Hematopoietic multipotent progenitor cell (in vitro differentiated cells): ENCODE measurements around the gene SOWAHA. TPM values are rescaled to one million over a fixed set of nuclear protein-coding genes. Genes with fewer than 3 reads are reported as not detected.
"Not testable (repeated sequence)": the region's sequence is repeated elsewhere in the genome, so short reads cannot be mapped to it uniquely, and the experiment has no call there.

Experiments used
- DNase-seq, 3 donors: peaks; one replicate each; pipeline ENCODE4 v3.0.0-alpha.2; 2011 to 2015; ENCODE audit warnings: low read depth in 2 of 3, low spot score in 2 of 3
- total RNA-seq: library from RNA; depleted of rRNA; stranded (reverse); fragments of >200 nt; gene quantifications from one replicate; pipeline ENCODE4 v1.2.3, GENCODE V29; 2012

The SOWAHA gene
- total RNA-seq, 1 donor: not detected

DNA sequence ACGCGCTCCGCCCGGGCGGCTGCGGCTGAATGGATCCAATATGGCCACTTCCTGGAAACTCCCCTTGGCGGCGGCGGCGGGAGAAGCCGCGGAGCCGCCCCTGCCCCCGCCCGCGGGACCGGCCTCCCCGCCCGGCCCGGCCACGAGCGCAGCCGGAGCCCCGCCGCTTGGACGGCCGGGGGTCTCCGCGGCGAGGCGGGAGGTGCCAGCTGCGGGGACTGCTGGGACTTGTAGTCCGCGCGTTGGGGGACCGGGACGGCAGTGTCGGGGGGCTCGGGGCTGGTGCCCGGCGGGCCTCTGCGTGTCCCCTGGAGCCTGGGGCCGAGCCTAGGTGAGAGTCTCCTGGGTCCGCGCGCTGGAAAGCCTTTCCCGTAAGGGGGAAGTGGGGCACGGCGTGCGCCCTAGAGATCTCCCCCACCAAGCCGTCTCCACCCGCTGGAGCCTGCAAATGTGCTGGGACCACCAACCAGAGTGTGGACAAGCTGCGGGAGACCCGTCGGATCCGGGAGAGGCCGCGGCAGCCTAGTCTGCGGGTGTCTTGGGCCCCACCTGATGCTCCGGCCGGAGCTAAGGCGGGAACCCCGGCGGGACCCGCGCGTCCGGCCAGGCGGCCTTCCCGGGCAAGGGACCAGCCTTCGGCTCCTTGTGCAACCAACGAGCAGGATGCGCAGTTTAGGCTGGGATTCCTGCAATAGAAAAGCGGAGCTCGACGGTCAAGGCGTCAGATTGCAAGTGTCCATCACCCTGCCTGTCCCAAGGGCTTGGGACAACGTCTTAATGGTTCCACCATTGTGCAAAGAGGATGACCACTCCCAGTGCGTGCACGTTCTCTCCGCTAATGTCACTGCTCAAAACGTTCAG is 35.7 kb upstream of the SOWAHA start, which contains the start of gene SEPTIN8:
TSS of gene SEPTIN8 (minus strand) at position 31 of the 861 bp plus-strand sequence. CDS start 102 bp downstream, outside the sequence.
- peak in 1 of 3 donors; percentile 21 for DNase-seq

DNA sequence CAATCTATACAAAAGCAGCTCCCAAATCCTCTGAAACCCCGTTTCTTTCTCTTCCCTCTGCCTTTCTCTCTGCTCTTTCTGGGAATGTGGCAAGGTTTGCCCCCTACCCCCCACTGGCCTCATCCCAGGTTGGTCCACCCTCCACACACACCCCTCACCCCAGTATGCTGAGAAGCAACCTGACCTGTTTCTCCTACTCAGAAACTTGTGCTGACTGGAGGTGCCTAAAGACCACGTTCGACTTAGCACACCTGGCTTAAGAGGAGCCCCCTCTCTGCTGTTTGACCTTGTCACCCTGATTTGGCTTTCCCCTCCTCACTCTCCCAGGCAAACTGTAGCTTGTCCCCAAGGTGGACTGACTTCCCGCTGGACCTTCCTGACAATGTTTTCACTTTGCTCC is 35.0 kb upstream of the SOWAHA start:
- no peak for DNase-seq

DNA sequence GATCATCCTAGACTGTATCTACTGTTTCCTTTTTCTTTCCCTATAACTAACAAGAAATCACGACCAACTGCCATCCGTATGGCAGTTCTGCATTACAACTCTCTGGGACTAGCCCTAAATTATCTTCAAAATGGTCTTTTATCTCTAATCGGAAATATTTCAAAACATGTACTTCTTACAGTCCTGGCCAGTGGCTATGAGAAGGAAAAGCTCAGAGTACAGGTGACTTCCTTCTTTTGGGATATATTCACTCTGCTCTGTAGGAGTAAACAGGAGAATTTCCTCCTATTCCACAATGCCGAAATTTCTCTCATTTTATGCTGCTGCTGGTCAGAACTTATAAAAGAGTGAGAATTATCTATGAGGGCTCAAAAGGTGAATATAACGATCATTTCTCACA is 34.2 kb upstream of the SOWAHA start:
- DNase-seq: no peak

DNA sequence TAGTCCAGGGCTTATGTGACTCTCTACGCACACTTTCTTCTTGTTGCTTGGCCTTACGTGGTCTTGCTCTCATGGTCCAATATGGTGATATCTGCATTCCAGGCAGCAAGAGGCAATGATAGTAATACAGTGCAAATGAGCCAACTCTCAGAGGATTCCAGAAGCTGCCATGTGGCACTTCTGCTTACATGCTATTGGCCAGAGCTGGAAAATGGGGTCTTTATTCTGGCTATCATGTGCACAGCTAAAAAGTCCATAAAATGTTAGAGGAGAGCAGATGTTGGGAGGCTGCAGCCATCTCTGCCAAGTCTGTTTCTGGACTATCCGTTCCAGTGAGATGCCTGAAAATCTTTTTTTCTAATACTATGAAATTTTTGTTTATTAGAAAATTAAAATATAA is 33.1 kb upstream of the SOWAHA start:
- DNase-seq: no peak

DNA sequence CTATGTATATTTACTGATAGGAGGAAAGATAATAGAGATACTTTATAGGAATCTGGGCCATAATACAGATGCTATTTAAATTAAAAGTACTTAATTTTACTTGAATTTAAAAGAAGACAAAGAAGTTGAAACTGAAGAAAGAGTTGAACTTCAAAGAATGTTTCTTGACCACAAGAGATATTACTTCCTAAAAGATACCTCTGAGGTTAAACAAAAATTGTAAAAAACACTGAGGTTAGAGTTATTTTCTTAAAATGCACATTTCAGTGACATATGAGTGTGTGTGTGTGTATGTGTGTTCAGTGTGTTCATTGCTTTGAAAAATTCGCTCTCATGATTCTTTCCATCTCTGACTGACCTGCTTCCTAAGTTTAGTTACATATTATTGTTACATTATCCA is 32.5 kb upstream of the SOWAHA start:
- DNase-seq: no peak

DNA sequence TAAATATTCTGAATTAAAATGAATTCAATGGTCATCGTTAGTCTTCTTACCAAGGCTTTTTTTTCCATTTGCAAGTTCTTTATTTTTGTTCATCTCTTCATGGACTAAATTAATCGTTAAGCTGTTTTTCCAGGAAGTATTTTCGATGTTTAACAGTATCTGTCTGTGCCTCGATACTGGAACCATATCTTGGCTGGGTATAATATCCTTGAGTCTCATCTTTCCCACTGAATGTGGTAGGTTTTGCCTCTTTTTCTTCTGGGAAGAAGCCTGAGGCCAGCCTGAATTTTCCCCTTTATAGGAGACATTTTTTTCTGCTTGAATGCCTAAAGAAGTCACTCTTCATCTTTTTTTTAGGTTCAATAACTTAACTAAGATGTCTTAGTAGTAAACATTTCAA is 32.1 kb upstream of the SOWAHA start:
- DNase-seq: no peak

DNA sequence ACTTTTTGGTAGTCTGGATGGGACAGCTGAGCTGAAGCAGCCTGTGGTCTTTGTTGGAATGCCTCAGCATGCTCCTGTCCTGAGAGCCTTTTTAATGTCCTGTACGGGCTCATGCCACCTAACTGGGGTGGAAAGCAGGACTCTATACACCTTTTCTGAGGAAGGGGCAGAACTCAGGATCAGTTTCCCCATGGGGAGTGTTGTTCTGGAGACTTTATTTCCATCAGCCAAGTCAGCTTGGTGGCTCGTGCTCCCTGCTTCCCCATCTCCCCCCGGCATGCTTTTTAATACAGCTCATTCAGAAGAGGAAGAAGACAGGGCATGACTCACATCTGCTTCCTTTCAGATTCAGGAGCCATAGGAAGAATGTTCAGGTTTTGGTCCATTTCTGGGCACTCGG is 31.0 kb upstream of the SOWAHA start:
- peak in 2 of 3 donors; percentile 46 to 51 for DNase-seq

DNA sequence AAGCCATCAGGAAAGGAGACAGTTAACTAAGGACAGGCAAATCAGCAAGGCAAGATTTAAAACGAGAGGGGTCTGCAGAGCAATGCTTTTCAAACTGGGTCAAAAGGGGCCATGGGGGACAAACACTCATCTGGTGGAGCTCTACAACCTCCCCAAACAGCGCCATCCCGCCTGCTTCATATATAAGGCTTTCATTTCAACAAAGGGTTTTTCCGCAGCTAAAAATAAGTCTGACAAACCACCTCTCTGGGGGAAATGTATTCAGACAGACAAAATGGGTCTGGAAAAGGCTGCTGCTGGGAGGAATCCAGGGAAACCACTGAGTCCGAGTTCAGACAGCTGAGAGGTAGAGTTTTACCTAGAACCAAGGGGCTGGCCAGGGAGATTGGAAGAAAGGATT is 27.7 kb upstream of the SOWAHA start:
- no peak for DNase-seq

DNA sequence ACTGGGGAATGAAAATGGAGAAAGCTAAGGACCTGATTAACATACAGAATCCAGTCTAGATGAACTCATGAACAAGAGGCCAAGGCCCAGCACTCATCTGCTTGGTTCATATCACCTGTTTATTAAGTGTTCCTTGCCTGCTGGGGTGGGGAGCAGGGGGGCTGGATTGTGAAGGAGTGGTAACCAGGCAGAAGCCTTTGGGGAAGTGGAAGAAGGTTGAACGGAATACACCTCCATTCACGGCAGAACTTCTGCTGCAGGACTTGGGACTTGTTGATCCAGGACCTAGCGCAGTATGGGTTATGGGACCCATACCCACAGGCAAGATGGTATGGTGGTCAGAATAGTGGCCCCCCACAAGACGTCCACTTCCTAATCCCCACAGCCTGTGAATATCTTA is 27.2 kb upstream of the SOWAHA start:
- DNase-seq: no peak

DNA sequence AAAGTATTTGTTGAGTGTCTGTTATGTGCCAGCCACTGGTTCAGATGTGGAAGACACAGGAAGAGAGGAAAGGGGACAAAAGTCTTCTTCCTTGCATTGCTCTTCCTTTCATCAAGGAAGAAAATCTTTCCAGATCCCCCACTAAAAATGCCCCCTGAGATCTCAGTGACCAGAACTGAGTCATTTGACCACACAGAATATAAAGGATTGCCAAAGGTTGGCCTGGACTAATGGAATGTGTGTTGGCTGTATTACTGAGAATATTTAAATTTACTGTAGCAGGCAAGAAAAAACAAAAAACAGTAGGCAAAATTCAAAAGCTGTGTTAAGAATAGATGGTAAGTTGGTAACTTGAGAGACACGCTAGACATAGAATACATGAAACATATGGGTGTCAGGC is 26.0 kb upstream of the SOWAHA start:
- DNase-seq: no peak

DNA sequence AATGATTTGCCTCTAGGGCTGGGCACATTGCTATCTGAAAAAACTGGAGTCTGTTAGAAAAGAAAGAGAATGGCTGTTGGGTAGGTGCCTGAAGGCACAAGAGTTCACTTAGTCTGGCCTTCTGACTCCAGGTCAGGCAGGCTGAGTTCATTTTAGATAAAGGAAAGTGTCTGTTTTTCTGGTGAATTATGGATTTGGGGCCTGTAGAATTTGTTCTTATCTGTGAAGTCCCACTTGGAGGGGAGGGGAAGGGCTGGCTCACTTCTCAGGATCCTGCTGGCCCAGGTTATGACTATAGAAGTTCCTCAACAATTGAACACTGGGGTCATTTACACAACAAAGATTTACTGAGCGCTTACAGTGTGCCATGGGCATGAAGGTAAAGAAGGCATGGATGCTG is 24.6 kb upstream of the SOWAHA start:
- no peak for DNase-seq

DNA sequence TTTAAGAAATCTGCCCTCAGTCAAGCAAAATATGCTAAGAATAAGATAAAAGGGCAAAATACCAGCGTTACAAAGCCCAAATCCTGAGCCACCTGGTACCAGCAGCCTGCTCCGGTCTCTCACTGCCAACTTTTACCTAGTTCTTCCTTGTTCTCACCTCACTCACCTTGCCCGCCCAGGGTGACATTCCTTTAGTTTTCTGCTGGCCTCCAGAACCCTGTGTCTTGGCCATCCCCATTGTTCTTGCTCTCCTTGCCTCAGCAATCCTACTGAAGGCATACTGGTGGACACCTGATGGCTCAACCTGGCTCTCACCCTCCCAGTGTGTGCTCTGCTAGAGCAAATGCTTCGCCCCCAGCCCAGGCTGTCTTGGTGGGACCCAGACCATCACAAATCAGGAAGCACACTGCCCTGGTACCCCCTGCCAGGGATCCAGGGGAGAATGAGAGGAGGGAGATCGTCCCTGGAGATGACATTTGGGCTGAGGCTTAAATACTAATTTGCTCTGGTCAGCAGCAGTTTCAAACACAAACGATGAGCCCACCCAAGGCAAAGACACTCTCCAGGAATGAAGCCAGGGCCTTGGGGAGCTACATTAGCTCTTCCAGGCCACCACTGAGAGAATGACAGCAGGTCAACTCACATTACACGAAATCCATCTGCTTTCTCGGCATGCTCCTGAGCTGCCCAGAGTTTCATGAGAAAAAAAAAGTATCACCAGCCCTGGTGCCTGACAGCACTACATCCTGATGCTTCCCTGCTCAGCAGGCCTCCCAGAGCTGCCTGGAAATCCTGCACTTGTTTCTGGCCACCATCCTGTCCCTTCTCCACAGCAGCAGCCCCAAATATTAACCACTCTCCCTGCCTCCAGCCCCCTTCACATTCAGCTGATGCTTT is 23.9 kb upstream of the SOWAHA start:
- no peak for DNase-seq

DNA sequence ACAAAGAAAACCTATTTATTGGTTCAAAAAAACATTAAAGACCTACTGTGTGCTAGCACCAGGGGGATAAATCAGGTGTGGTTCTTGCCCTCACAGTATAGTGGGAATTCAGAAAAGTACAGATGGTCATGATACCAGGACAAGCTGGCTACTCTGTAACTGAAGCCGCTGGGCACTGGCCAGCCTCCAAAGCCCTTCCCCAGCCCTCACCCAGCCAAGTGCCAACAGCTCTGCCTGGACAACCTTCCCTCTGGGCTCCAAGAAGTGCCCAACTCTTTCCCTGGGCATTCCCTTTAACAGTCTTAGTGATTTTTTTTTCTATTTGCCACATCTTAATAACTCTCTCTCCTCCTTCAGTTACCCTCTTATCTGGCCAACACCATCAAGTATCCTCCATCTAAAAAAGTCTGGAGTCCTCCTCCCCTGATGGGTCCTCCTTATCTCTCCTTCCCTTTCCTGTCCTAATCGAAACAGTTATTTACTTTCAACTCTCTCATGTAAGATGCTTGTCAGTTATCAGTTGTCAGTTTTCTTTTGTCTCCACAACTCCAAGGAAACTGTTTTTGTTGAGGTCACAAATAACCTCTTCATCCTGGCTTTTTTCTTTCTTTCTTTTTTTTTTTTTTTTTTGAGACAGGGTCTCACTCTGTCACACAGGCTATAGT is 22.8 kb upstream of the SOWAHA start:
- DNase-seq: no peak

DNA sequence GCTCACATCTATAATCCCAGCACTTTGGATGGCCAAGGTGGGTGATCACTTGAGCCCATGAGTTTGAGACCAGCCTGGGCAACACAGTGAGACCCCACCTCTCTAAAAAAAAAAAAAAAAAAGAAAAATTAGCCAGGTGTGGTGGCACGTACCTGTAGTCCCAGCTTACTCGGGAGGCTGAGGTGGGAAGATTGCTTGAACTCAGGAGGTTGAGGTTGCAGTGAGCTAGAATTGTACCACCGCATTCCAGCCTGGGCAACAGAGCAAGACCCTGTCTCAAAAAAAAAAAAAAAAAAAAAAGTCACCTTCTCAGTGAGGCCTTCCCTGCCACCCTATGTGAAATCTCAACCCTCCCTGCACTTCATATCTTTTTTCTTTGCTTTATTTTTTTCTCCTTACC is 22.1 kb upstream of the SOWAHA start:
- DNase-seq: no peak

DNA sequence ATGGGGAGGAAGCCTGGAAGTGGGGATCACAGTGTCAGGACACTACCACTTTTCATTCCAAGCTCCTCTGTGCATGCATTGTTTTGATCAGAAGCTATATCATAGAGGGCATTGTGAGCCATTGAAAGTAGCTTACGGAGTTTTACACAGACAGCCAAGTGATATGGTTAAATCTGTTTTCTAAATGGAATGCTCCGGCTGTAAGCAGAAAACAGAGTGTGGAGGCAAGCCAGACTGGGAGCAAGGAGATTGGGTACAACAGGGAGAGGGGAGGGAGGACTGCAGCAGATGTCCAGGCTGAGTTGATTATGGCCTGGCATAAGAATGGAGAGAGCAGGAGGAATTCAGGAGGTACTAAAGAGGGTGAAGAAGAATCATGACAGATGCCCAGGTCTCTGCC is 15.5 kb upstream of the SOWAHA start:
- DNase-seq: no peak

DNA sequence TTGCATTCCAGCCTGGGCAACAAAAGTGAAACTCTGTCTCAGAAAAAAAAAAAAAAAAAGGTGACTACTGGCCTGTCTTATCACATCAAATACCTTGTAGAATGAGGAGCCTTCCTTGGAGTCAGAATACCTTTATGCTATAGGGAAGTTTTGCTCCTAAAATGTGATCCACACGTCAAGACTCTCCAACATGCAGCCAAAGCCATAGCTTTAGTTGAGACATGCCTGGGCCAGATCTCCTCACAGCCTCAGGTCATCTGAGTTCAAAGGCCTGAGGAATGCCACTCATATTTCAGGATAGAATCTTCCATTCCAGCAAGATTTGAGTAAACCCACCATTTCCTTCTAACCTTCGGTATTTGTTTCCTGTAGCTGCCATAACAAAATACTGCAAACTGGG is 13.7 kb upstream of the SOWAHA start:
- DNase-seq: no peak

DNA sequence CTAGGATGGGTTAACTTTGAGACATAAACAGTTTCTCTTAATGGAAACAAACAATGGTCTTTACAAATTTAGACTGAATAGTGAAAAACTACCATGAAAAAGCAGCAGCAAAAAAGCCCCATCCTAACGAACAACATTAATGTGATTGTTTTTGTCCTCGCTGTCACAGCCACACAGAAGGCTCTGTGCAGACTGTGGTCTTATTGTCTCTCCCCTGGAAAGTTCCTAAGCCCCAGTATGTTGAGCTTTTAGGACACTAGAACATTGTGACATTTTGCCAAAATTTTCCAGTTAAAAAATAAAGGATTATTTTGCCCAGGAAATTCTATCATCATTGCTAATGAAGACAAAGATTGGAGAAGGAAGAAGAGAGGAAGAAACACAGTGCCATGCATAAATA is 12.6 kb upstream of the SOWAHA start:
- no peak for DNase-seq

DNA sequence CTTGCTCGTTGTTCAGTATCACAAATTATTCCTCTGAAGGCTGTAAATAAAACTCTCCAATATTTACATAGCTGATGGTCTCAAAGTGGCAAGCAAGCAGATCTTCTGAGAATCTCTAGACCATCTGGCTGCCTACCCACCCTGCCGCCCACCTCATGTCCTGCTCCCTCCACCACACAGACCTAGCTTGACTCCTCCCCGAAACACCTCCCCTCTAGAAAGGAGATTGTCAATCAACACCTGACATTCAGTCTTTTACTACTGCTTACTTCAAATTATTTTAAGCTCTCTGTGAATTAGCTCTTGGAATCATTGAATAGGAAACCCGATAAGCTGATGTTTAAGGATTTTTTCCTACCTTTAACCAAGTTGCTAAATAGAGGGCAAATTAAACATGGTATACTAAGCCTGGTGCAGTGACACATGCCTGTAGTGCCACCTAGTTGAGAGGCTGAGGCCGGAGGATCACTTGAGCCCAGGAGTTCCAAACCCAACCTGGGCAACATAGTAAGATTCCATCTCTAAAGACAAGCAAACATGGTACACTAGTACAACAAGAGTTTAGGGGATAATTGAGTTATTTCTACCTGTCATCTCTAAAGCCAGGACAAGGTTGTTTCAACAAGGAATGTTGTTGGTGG is 10.9 kb upstream of the SOWAHA start:
- no peak for DNase-seq

DNA sequence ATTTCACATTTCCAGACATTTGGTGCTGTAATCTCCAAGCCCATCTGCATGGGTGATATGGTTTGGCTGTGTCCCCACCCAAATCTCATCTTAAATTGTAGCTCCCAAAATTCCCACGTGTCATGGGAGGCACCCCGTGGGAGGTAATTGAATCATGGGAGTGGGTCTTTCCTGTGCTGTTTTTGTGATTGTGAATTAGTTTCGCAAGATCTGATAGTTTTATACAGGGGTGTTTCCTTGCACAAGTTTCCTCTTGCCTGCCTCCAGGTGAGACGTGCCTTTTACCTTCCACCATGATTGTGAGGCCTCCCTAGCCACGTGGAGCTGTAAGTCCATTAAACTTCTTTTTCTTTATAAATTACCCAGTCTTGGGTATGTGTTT is 10.4 kb upstream of the SOWAHA start:
- not testable (repeated sequence) for DNase-seq

DNA sequence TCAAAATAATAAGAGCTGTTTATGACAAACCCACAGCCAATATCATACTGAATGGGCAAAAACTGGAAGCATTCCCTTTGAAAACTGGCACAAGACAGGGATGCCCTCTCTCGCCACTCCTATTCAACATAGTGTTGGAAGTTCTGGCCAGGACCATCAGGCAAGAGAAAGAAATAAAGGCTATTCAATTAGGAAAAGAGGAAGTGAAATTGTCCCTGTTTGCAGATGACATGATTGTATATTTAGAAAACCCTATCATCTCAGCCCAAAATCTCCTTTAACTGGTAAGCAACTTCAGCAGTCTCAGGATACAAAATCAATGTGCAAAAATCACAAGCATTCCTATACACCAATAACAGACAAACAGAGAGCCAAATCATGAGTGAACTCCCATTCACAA is 8.9 kb upstream of the SOWAHA start:
- not testable (repeated sequence) for DNase-seq

DNA sequence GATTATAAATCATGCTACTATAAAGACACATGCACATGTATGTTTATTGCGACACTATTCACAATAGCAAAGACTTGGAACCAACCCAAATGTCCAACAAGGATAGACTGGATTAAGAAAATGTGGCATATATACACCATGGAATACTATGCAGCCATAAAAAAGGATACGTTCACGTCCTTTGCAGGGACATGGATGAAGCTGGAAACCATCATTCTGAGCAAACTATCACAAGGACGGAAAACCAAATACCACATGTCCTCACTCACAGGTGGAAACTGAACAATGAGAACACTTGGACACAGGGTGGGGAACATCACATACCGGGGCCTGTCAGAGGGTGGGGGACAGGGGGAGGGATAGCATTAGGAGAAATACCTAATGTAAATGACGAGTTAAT is 7.2 kb upstream of the SOWAHA start:
- DNase-seq: not testable (repeated sequence)
